PC-9 (cell line): Measurements from ENCODE around the gene FCMR. TPM values are rescaled to one million over a fixed set of nuclear protein-coding genes. Genes with fewer than 3 reads are reported as not detected.

ENCODE experiments used
- BruUV-seq: library from RNA; stranded (reverse); fragments of 400-500 nt; replicated peaks from 2 replicates; lab custom pipeline; 2021; lab: Mats Ljungman, UMichigan
- CTCF ChIA-PET: fragments of 300-600 bp; sonication (Branson Sonifier 250); formaldehyde crosslinking; loops from one replicate; lab custom pipeline; 2022; ENCODE audit warnings: antibody characterized with exemption; lab: Charles Lee
- POLR2A ChIA-PET: fragments of 300-600 bp; sonication (Branson Sonifier 250); formaldehyde crosslinking; loops from one replicate; lab custom pipeline; 2022; ENCODE audit warnings: antibody characterized with exemption; ENCODE audit not compliant: unreplicated experiment; lab: Charles Lee
- DNase-seq, 2 experiments: peaks; one replicate each; pipeline versions ENCODE4 v3.0.0 to v3.0.0-alpha.2; 2015 to 2022; ENCODE audit warnings: mixed read lengths in 1 of 2
- H2AFZ ChIP-seq: fragments of 200-600 bp; sonication (generic); 2 replicates; pipeline ENCODE4 v1.8.1; 2017; ENCODE audit warnings: antibody characterized with exemption
- H3F3A ChIP-seq: fragments of 200-600 bp; sonication (generic); 2 replicates; pipeline ENCODE4 v1.8.1; 2017; ENCODE audit warnings: antibody characterized with exemption, mild to moderate bottlenecking, low read depth; ENCODE audit not compliant: insufficient read depth
- H3K27ac ChIP-seq: fragments of 200-600 bp; sonication (generic); 2 replicates; pipeline ENCODE4 v1.6.1; 2016; ENCODE audit warnings: mixed run types
- H3K27me3 ChIP-seq: fragments of 200-600 bp; sonication (generic); 2 replicates; pipeline ENCODE4 v1.6.1; 2016; ENCODE audit warnings: low read depth, mixed run types; ENCODE audit not compliant: insufficient read depth
- H3K36me3 ChIP-seq: fragments of 200-600 bp; sonication (generic); 2 replicates; pipeline ENCODE4 v1.6.1; 2016; ENCODE audit warnings: low read depth, mixed run types
- H3K4me1 ChIP-seq: fragments of 200-600 bp; sonication (generic); replicated peaks from 2 replicates; pipeline ENCODE4 v1.6.1; 2016; ENCODE audit warnings: mixed run types; ENCODE audit not compliant: insufficient read depth
- H3K4me2 ChIP-seq: fragments of 200-600 bp; sonication (generic); 2 replicates; pipeline ENCODE4 v1.6.1; 2017; ENCODE audit warnings: mixed run types
- H3K4me3 ChIP-seq: fragments of 200-600 bp; sonication (generic); 2 replicates; pipeline ENCODE4 v1.6.1; 2016; ENCODE audit warnings: mixed run types
- H3K79me2 ChIP-seq: fragments of 200-600 bp; sonication (generic); 2 replicates; pipeline ENCODE4 v1.6.1; 2017; ENCODE audit warnings: low read depth, mixed run types
- H3K9me2 ChIP-seq: fragments of 200-600 bp; sonication (generic); 2 replicates; pipeline ENCODE4 v1.8.1; 2017; ENCODE audit warnings: mild to moderate bottlenecking; ENCODE audit not compliant: insufficient read depth
- H3K9me3 ChIP-seq: fragments of 200-600 bp; sonication (generic); 2 replicates; pipeline ENCODE4 v1.8.1; 2016; ENCODE audit warnings: low read depth; ENCODE audit not compliant: insufficient read depth
- H4K20me1 ChIP-seq: fragments of 200-600 bp; sonication (generic); 2 replicates; pipeline ENCODE4 v1.8.1; 2017; ENCODE audit not compliant: insufficient read depth
- CTCF ChIP-seq: fragments of 200-600 bp; sonication (generic); conservative IDR thresholded peaks from 2 replicates; pipeline ENCODE4 v1.6.1; 2017; ENCODE audit warnings: mixed run types, antibody characterized with exemption, mild to moderate bottlenecking, moderate library complexity
- EZH2 ChIP-seq: fragments of 200-600 bp; sonication (generic); IDR thresholded peaks from 2 replicates; pipeline ENCODE4 v1.8.0; 2017; ENCODE audit warnings: antibody characterized with exemption, low read depth
- intact Hi-C: fragments of 100-400 bp; cut with micrococcal nuclease; formaldehyde crosslinking; loops from one replicate; pipeline ENCODE4 v1.10.0; 2022; ENCODE audit not compliant: unreplicated experiment
- total RNA-seq: library from RNA; stranded (reverse); gene quantifications from 2 replicates; pipeline ENCODE4 v1.2.3, GENCODE V29; 2021

FCMR gene
- total RNA-seq, 1 experiment from 2014 or later: 1.2 TPM

GRCh38 chr1:206912445-206913095, 9.2 kb downstream of the FCMR start:
- H4K20me1 ChIP-seq: no peaks in the 10 kb centered on the region
- no peaks in the 10 kb centered on the region for H3K27me3 ChIP-seq
- TF ChIP-seq EZH2: no peak
- TF ChIP-seq CTCF: peak; percentile 83
- H3K9me2 ChIP-seq: no peaks in the 10 kb centered on the region
- no peaks in the 10 kb centered on the region for H3K36me3 ChIP-seq
- no peak overlapping the region for H3K4me2 ChIP-seq
- no peaks in the 10 kb centered on the region for H3K9me3 ChIP-seq
- ChIA-PET POLR2A (interaction anchor here (0.6 kb wide), 1 partner anchor 50 kb away, joined by 4 read pairs; no protein-coding TSS in a partner anchor), CTCF (interaction anchor here (0.6 to 1.4 kb wide), 15 partner anchors 48 to 587 kb away, joined by 3 to 10 read pairs (median 4); partner anchors contain the start of genes C1orf116, DYRK3 and IL20)
- H3F3A ChIP-seq: peaks cover 20% of the 10 kb centered on the region; the same call in 1 of the 2 replicates
- no peak overlapping the region for H3K4me3 ChIP-seq
- DNase-seq: peak; percentile 56 to 65
- no peak overlapping the region for H2AFZ ChIP-seq
- H3K27ac ChIP-seq: no peak overlapping the region
- intact Hi-C loops: loop anchor here (1.0 to 5.0 kb wide), 13 partner anchors 70 to 585 kb away; partner anchors contain the start of gene CR1
- no TSS peak for BruUV-seq
- peaks cover 7% of the 10 kb centered on the region for H3K4me1 ChIP-seq
- H3K79me2 ChIP-seq: no peaks in the 10 kb centered on the region

- H3K27me3 ChIP-seq: no peaks in the 10 kb centered on the region
- H3K79me2 ChIP-seq: no peaks in the 10 kb centered on the region
- no peak for TF ChIP-seq EZH2
- TF ChIP-seq CTCF: peak; percentile 90
- H3K9me2 ChIP-seq: no peaks in the 10 kb centered on the region
- intact Hi-C loops: loop anchor here (1.0 to 5.0 kb wide), 7 partner anchors 46 to 586 kb away; partner anchors contain the start of genes CR1 and IL20
- H3K9me3 ChIP-seq: no peaks in the 10 kb centered on the region
- H3F3A ChIP-seq: peaks cover 21% of the 10 kb centered on the region; the same call in 1 of the 2 replicates
- no peak overlapping the region for H3K27ac ChIP-seq
- POLR2A ChIA-PET: no interaction called here
- no peaks in the 10 kb centered on the region for H3K36me3 ChIP-seq
- H3K4me1 ChIP-seq: peaks cover 7% of the 10 kb centered on the region
- BruUV-seq: no TSS peak
- peak; percentile 25 to 53 for DNase-seq
- H2AFZ ChIP-seq: no peak overlapping the region
- CTCF ChIA-PET: interaction anchor here (0.9 to 1.2 kb wide), 4 partner anchors 48 to 184 kb away, joined by 3 to 4 read pairs (median 3); no protein-coding TSS in a partner anchor
- no peak overlapping the region for H3K4me2 ChIP-seq
- no peaks in the 10 kb centered on the region for H4K20me1 ChIP-seq
- no peak overlapping the region for H3K4me3 ChIP-seq
These were observed 10.6 kb downstream of the FCMR start for GRCh38 chr1:206911064-206911663.

- Histone ChIP-seq H3K4me3 (peak overlapping the region; percentile 58), H2AFZ (peak overlapping the region; percentile 77), H3K27me3 (no peaks in the 10 kb centered on the region), H3K36me3 (no peaks in the 10 kb centered on the region), H3K9me3 (no peaks in the 10 kb centered on the region), H3K27ac (no peak overlapping the region), H3F3A (peaks cover 28% of the 10 kb centered on the region; the same call in 1 of the 2 replicates), H3K4me2 (peak overlapping the region; percentile 71), H4K20me1 (no peaks in the 10 kb centered on the region), H3K9me2 (no peaks in the 10 kb centered on the region), H3K79me2 (no peaks in the 10 kb centered on the region), H3K4me1 (peaks cover 19% of the 10 kb centered on the region)
- DNase-seq: no peak
- CTCF ChIA-PET: interaction anchor here (0.8 to 1.8 kb wide), 6 partner anchors 15 to 175 kb away, joined by 3 to 7 read pairs (median 4); partner anchors contain the start of gene PFKFB2
- POLR2A ChIA-PET: interaction anchor here (0.6 to 0.7 kb wide), 2 partner anchors 115 to 440 kb away, joined by 3 read pairs; no protein-coding TSS in a partner anchor
- intact Hi-C loops: loop anchor here (2.0 to 5.0 kb wide), 6 partner anchors 45 to 587 kb away; partner anchors contain the start of genes CR1 and IL20
- BruUV-seq: no TSS peak
- TF ChIP-seq CTCF (no peak), EZH2 (no peak)
These were observed 11.8 kb downstream of the FCMR start for GRCh38 chr1:206909883-206910318.
